Measurements from ENCODE around the gene LGALS7B.
"Not testable (repeated sequence)": the region's sequence is repeated elsewhere in the genome, so short reads cannot be mapped to it uniquely, and the experiment has no call there.

LGALS7B gene

GRCh38 chr19:38770228-38770948 lies 18.6 kb upstream of the LGALS7B start:
- not testable (repeated sequence) for DNase-seq

DNA sequence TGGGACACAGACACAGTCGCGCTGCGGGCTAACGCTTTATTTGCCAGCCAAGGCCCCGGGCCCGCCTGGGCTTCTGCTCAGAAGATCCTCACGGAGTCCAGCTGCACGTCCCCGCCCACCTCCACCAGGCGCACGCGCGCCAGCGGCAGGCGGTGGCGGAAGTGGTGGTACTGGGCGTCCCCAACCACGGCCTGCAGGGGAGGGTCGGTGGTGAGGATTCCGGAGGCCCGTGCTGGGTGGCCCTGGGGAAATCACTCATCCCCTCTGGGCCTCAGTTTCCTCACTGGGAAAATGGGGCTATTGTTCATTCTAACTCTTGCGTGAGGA lies 18.1 kb upstream of the LGALS7B start:
- DNase-seq: not testable (repeated sequence)

- not testable (repeated sequence) for DNase-seq
Measured at GRCh38 chr19:38771569-38771968, 17.4 kb upstream of the LGALS7B start.

- DNase-seq: no peak
Measured at GRCh38 chr19:38773469-38774177, 15.4 kb upstream of the LGALS7B start, which contains the start of gene LGALS7. Gene LGALS7, minus strand, starts transcription at chr19:38773517. Its CDS starts 25 bp downstream, at chr19:38773492.

DNA sequence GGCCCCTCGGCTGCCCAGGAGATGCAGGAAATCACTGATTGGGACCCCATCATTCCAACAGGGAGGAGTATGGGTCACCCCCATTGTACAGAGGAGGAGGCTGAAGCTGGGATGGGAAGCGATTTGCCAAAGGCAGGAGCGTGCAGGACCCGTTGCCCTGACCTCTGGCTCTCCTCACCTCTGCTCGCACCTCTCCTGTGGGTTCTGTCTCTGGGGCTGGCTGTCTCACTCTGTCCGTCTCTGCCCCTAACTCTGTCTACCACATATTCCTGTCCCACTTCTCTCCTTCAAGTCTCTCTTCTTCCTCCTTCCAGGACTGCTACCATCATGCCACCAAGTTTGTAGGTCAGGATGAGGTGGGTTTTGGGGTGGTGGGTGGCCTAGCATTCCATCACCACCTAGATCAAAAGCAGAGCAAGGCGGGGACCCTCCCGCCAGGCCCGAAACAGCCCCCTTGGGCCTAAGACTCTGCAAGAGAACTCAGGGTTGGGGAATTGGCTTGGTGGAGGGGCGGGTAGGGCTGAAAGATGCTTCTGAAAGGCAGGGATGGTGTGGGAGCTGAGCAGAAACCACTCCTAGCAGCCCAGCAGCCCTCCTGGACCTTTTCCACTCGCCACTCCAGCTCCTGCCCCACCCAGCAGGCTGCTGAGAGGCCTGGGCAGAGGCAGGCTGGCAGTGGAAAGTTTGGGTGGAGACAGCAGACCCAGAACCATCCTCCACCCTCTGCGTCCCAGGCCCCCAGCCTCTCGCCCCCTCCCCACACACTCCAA lies 14.6 kb upstream of the LGALS7B start:
- DNase-seq: no peak

DNA sequence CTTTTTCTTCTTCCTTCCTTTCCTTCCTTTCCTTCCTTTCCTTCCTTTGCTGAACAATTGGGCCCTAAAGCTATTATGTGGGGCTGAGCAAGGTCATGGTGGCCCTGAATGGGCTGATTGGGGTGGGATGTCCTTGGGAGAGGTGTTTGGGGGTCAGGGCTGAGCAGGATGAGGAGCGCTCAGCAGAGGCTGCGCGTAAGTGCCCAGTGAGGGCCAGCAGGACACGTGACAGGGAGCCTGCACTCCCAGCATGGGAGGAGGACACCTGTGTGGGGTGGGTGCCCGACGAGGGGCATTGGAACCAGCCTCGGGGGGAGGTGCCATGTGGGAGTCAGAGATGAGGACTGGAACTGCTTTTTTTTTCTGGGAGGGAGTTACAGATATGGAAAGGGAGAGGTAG lies 10.3 kb upstream of the LGALS7B start:
- DNase-seq: no peak

GRCh38 chr19:38780443-38780842 lies 8.6 kb upstream of the LGALS7B start:
- no peak for DNase-seq

- no peak for DNase-seq
Measured at GRCh38 chr19:38781058-38781457, 7.9 kb upstream of the LGALS7B start.

DNA sequence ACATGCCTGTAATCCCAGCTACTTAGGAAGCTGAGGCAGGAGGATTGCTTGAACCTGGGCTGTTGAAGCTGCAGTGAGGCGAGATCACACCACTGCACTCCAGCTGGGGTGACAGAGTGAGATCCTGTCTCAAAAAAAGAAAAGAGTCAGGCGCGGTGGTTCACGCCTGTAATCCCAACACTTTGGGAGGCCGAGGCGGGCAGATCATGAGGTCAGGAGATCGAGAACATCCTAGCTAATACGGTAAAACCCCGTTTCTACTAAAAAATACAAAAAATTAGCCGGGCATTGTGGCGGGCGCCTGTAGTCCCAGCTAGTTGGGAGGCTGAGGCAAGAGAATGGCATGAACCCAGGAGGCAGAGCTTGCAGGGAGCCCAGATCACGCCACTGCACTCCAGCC lies 6.8 kb upstream of the LGALS7B start:
- DNase-seq: not testable (repeated sequence)

GRCh38 chr19:38784224-38784623 lies 4.8 kb upstream of the LGALS7B start:
- DNase-seq: no peak

DNA sequence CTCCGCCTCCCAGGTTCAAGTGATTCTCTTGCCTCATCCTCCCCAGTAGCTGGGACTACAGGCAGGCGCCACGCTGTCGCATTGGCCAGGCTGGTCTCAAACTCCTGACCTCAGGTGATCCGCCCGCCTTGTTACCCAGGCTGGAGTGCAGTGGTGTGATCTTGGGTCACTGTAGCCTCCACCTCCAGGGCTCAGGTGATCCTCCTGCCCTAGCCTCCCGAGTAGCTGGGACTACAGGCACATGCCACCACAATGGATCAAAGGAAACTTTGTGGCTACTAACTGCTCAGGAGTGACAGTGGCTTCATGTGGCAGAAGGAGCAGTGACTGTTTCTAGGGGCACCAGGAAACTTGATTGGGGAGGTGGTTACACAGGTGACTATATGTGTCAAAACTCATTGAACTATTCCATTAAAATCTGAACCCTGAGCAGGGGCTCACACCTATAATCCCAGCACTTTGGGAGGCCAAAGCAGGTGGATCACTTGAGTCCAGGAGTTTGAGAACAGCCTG lies 3.8 kb upstream of the LGALS7B start:
- no peak for DNase-seq

DNA sequence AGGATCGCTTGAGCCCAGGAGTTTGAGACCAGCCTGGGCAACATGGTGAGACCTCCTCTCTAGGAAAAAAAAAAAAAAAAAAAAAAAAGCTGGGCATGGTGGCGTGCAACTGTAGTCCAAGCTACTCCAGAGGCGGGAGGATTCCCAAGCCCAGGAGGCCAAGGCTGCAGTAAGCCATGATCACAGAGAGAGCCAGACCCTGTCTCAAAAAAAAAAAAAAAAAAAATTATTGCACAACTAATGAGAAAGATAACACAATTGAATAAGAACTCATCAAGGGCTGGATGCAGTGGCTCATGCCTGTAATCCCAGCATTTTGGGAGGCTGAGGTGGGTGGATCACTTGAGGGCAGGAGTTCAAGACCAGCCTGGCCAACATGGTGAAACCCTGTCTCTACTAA lies 2.9 kb upstream of the LGALS7B start:
- DNase-seq: not testable (repeated sequence)

DNA sequence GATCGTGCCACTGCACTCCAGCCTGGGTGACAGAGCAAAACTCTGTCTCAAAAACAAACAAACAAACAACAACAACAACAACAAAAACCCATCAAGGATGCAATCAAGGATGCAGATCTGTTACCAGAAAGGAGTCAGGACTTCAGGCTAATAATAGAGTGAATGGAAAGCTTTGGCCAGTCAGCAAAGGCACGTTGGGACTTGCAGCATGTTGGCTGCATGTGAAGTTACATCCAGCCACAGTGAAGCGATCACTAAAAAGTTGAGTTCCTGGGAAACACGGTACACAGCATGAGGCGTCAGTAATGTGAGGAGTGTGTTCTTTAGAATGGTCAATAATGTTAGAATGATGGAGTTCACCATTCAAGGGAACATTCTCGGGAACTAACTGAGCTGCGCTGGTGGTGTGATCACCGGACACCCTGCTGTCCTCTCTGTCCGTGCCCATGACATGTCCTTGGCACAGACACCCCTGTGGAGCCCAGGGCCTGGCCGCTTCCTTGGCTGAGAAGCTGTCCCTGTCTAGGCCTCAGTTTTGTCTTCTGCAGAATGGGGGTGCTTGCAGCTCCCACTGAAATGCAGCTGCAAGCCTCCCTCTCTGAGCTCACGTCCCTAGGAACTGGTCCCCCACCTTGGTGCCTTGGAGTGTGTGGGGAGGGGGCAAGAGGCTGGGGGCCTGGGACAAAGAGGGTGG lies 2.3 kb upstream of the LGALS7B start:
- no peak for DNase-seq

GRCh38 chr19:38790507-38791403 lies 1.8 kb downstream of the LGALS7B start:
- not testable (repeated sequence) for DNase-seq

DNA sequence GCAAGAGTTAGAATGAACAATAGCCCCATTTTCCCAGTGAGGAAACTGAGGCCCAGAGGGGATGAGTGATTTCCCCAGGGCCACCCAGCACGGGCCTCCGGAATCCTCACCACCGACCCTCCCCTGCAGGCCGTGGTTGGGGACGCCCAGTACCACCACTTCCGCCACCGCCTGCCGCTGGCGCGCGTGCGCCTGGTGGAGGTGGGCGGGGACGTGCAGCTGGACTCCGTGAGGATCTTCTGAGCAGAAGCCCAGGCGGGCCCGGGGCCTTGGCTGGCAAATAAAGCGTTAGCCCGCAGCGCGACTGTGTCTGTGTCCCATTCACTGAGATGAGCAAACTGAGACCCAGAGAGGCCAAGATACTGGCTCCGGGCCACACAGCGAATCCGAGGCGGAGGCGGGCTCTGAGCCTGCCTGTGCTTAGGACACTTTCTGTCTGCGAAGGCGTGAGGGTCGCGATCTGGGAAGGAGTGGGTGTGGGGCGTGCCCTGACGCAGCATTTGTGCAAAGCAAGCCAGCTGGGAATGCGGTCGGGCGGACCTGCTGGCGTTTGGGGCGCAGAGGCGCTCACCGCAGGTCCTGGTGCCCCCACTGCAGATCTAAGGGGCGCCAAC lies 2.6 kb downstream of the LGALS7B start:
- DNase-seq: not testable (repeated sequence)

DNA sequence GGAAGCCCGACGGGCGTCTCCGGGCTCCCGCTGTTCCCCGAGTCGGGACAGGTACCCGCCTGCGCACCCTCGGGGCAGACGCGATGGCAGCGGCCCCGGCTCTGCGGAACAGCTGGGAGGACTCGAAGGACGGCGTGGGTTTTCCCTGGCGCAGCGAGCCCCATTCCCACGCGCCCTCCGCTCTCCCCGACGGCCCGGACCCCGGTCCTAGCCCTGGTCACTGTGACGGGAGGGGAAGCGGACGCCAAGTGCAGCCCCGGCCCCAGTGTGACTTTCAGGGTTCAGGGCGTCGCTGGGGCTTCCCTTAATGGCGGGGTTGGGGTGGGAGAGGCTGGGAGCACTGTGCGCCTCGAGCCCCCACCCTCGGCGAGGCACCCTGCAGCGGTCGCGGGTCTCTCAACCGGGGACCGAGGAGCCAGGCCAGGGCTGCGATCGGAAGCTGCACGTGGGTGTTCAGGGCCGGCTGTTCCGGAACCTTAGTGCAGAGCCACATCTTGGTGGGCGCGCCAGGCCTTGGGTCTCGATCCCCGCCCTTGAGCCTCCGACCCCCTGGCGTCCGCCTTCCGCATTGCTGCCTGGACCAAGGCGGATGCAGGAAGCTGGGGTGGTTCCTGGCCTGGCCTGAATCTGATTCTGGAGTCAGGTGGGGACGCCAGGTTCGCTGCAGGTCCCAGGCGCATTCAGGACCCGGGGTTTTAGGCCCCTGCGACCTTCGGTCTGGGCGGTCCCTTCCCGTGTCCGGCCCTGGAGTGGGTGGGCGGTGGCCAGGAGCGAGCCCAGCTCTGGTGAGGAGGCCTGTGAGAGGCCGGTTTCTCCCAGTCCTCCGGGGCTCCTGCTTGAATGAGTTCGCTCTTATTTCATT lies 3.5 kb downstream of the LGALS7B start:
- peak; percentile 66 for DNase-seq

DNA sequence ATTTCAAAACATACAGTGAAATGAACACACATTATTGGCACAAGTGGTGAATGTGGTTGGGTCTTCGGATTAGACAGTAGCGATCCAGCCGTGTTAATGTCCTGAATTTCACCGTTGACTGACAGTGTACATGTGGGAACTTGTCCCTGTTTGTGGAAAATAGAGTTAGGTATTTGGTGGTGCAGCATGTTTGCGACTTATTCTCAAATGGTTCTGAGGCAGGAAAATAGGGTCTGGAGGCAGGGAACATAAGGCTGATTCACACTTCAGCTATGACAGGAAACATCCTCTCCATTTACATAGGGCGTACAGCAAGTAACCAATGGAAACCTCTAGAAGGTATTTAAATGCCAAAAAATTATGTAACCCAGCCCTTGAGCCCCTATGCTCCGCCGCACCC lies 4.2 kb downstream of the LGALS7B start:
- no peak for DNase-seq

- no peak for DNase-seq
Measured at GRCh38 chr19:38793671-38794070, 4.7 kb downstream of the LGALS7B start.

DNA sequence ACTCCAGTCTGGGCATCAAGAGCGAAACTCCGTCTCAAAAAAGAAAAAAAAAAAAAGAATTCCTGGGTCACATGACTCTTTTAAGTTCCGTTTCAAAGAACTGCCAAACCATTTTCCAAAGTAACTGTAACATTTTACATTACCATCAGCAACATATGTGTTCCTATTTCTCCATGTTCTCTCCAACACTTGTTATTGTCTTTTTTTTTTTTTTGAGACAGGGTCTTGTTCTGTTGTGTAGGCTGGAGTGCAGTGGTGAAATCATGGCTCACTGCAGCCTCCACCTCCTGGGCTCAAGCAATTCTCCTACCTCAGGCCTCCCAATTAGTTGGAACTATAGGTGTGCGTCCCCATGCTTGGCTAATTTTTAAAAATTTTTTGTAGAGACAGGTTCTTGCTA lies 6.5 kb downstream of the LGALS7B start:
- DNase-seq: no peak

- DNase-seq: no peak
Measured at GRCh38 chr19:38796154-38796553, 7.2 kb downstream of the LGALS7B start.
